Skin of body (tissue), 2 donors: ENCODE measurements around the gene MCM3AP. TPM values are rescaled to one million over a fixed set of nuclear protein-coding genes. Genes with fewer than 3 reads are reported as not detected.
"Not testable (repeated sequence)": the region's sequence is repeated elsewhere in the genome, so short reads cannot be mapped to it uniquely, and the experiment has no call there.

ENCODE experiments used
- DNase-seq: peaks from one replicate; lab custom pipeline; 2025; lab: John Stamatoyannopoulos, UW
- total RNA-seq: library from RNA; depleted of rRNA; stranded (reverse); fragments of >200 nt; gene quantifications from one replicate; pipeline ENCODE4 v1.2.3, GENCODE V29; 2014

MCM3AP gene
- total RNA-seq, 1 donor from 2014 or later, result 83.8 TPM

GRCh38 chr21:46243960-46244361, 41.5 kb downstream of the MCM3AP start:
- DNase-seq, result no peak

GRCh38 chr21:46243325-46243724, 42.1 kb downstream of the MCM3AP start:
- no peak for DNase-seq

GRCh38 chr21:46241577-46241976, 43.8 kb downstream of the MCM3AP start:
- not testable (repeated sequence) for DNase-seq

GRCh38 chr21:46239817-46240325, 45.5 kb downstream of the MCM3AP start:
- DNase-seq, result no peak

- DNase-seq, result no peak
Measured at GRCh38 chr21:46237474-46237873, 47.9 kb downstream of the MCM3AP start.

- DNase-seq, result no peak
Measured at GRCh38 chr21:46234436-46234950, 50.9 kb downstream of the MCM3AP start.

- no peak for DNase-seq
Measured at GRCh38 chr21:46229923-46230260, 55.5 kb downstream of the MCM3AP start.

- DNase-seq, result no peak
Measured at GRCh38 chr21:46229133-46229922, 56.1 kb downstream of the MCM3AP start.

GRCh38 chr21:46228345-46229051, 56.9 kb downstream of the MCM3AP start, which contains the start of gene LSS:
TSS of gene LSS (minus strand) at chr21:46228774. CDS start at chr21:46228745, 29 bp downstream.
- peak; percentile 93 for DNase-seq

GRCh38 chr21:46227811-46228344, 57.5 kb downstream of the MCM3AP start:
- peak; percentile 12 for DNase-seq

GRCh38 chr21:46226920-46227599, 58.4 kb downstream of the MCM3AP start:
- no peak for DNase-seq

- DNase-seq, result no peak
Measured at GRCh38 chr21:46226146-46226545, 59.3 kb downstream of the MCM3AP start.

- not testable (repeated sequence) for DNase-seq
Measured at GRCh38 chr21:46223661-46224060, 61.8 kb downstream of the MCM3AP start.

- DNase-seq, result no peak
Measured at GRCh38 chr21:46223217-46223616, 62.2 kb downstream of the MCM3AP start.

- DNase-seq, result no peak
Measured at GRCh38 chr21:46222436-46223116, 62.8 kb downstream of the MCM3AP start.

- DNase-seq, result no peak
Measured at GRCh38 chr21:46221664-46222435, 63.6 kb downstream of the MCM3AP start.

GRCh38 chr21:46220847-46221246, 64.6 kb downstream of the MCM3AP start:
- no peak for DNase-seq

GRCh38 chr21:46220275-46220810, 65.1 kb downstream of the MCM3AP start:
- no peak for DNase-seq

- no peak for DNase-seq
Measured at GRCh38 chr21:46219591-46220239, 65.7 kb downstream of the MCM3AP start.
